HG03066 (cell line): Measurements from ENCODE around the gene SLC38A3.

ENCODE experiments used
- ATAC-seq: cut with Tn5 transposase; IDR thresholded peaks from one replicate; pipeline ENCODE4 v1.9.1; 2021; ENCODE audit warnings: low read depth; ENCODE audit not compliant: unreplicated experiment

SLC38A3 gene

DNA sequence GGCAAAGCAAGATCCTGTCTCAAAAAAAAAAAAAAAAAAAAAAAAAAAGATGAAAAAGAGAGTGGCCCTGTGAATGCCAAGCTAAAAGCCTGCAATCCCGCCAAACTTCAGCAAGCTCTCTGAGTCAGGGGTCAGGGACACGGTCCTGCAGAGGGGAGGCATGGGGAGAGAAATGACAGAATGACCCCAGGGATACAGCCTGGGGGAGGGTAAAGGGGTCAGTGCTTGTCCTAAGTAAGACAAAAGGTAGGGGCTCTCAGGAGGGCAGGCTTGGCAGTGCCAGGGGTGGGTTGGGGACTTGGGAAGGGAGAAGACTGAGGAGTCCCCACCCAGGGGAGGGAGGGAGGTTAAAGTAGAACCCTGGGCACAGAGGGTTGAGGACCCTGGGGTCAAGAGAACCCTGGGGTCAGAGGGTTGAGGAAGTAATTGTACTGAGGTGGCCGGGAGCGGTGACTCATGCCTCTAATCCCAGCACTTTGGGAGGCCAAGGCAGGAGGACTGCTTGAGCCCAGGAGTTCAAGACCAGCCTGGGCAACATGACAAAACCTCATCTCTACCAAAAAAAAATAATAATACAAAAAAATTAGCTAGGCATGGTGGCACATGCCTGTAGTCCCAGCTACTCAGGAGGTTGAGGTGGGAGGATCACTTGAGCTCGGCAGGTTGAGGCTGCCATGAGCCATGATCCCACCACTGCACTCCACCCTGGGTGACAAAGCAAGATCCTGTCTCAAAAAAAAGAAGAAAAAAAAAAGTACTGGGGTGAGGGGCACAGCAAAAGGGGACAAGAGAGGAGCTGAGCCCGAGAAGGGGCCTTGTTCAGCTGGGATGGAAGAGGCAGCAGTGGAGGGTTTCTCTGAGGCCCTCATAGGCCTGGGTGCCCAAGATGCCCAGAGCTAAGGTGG is 58.7 kb downstream of the SLC38A3 start:
- ATAC-seq: no peak

DNA sequence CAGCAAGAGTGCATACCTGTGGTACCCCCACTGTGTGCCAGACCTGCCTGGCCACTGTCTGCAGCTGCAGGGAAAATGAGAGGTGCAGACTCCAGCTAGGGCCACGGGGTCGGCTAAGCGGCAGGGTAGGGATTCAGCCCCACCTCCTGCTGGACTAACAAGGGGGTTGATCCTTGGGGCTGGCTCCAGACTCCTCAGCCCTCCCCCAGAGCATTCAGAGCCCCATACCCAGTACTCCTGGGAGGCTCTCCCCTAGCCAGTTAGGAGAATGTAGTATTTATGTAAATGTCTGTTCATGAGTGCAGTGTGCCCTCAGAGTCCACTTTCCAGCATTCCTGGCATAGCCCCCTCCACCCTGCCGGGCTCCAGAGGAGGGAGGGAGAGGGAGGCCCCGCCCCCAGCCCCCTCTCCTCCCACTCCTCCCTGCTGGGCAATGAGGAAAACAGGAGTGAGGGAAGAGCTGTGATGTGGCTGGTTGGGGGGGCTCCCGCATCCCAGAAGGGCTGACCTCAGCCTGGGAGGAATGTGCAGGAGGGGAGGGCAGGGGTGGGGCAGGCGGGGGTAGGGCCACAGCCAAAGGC is 59.4 kb downstream of the SLC38A3 start:
- ATAC-seq: no peak

DNA sequence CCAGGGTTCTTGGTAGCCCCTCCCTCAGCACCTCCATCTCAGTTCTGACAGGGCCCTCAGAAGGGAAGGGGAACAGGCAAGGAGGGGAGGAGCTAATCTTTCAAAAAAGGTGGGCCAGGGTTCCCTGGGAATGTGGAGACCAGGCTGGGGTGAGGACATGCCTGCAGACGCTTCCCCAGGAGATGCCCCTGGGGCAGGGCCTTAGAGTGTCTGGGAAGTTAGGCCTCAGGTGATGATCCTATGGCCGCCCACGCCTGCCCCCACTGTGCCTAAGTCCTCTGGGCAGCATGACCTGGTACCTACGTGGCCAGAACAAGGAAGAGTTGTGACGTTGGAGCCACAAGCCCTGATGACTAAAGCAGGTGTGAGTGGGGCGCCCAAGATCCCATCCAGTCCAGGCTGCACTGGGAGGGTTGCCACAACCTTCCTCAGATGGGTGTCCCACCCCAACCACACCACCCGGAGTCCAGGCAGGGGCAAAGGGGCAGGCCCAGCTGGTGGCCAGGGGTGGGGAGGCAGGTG is 60.0 kb downstream of the SLC38A3 start:
- no peak for ATAC-seq

DNA sequence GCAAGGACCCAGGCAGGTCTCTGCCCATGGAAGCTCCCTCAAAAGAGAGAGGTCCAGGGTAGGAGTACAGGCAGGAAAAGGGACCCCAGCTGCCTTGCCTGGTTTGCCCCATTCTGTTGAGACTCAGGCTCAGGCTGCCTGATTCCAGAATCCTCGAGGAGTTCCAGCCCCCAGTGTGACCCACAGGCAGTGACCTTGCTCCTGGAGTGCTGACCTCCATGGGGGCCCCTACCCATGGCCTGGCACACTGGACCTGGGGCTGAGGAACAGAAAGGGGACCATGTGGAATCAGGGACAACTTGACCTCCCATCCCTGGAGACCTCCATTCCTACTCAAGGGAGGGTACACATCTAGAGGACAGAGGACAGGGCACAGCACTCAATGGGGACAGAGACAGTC is 60.5 kb downstream of the SLC38A3 start:
- no peak for ATAC-seq

DNA sequence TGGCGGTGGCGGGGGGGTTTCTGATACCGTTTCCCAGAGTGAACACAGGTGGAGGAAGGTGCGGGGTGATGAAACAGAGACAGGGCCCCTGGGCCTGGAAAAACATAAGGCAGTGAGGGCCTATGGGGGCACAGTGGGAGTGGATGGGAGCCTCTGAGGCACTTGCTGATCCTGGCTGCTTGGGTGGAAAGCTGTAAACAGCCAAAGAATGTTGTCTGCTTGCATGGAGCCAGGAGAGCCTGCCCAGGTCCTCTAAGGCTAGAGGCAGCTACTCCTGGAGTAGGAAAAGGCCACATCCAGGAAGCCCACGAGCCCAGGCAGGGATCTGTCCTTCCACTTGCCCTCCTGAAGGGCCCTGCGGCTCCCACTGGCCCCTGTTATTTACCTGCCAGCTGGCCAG is 60.9 kb downstream of the SLC38A3 start:
- ATAC-seq: no peak

DNA sequence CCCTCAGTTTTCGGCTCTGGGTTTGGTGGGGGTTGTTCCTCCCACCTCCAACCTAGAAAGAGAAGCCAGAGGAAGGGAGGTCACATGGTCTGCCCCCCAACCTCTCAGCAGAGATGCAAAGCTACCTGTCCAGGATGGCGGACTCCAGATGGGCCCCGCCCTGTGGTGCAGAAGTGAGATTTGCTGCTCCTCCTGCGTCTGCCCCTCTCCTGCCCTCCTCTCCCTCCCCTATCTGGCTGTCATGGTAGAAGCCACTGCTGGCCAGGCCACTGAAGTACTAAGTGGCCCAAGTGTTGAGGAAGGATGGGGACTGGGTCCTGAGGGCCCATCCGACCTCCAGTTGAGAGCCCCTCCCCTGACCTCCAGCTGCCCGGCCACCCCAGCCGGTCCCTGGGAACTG is 61.8 kb downstream of the SLC38A3 start:
- no peak for ATAC-seq

DNA sequence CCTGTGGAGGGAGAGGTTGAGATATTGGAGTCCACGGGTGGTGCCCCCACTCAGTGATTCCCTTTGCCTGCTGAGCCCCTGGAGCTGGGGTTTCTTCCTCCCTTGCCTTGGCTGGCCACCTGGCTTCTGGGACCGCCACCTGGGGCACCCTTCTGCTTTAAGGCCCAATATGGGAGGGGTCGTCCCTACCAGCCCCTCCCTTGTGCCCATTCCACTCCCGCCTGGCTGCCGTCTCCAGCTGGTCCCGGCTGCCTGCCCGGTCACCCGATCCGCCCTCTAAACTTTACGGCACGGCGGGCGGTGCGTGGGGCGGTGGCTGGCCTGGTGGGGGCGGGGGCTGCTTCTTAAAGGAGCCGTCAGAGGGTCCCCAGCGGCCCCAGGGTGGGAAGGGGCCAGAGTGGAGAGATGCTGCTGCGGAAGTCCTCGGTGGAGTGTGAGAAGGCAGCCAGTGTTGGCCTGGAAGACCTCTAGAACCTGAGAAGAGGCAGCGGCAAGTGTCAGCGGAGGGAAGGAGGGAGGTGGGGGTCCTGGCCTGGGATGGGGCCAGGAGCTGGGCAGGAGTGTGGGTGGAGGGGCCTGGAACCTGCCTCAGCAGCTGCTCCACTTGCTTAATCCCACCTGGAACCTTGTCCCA is 62.3 kb downstream of the SLC38A3 start:
- no peak for ATAC-seq

DNA sequence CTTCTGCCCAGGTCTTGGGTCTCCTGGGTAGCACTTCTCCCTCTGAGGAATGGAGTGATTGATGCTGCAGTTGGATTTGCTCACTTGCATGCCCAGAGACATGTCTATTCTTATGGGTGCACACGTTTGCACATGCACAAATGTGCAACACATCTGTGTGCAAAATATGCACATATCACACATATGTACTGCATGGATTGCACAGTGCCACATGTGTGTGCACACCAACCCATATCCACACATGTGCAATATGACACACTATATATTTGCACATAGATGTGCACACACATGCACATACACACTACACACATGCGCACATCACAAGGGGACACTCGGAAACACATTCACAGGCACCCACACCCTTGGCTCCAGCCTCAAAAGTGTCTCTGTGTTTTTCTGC is 63.2 kb downstream of the SLC38A3 start:
- no peak for ATAC-seq

DNA sequence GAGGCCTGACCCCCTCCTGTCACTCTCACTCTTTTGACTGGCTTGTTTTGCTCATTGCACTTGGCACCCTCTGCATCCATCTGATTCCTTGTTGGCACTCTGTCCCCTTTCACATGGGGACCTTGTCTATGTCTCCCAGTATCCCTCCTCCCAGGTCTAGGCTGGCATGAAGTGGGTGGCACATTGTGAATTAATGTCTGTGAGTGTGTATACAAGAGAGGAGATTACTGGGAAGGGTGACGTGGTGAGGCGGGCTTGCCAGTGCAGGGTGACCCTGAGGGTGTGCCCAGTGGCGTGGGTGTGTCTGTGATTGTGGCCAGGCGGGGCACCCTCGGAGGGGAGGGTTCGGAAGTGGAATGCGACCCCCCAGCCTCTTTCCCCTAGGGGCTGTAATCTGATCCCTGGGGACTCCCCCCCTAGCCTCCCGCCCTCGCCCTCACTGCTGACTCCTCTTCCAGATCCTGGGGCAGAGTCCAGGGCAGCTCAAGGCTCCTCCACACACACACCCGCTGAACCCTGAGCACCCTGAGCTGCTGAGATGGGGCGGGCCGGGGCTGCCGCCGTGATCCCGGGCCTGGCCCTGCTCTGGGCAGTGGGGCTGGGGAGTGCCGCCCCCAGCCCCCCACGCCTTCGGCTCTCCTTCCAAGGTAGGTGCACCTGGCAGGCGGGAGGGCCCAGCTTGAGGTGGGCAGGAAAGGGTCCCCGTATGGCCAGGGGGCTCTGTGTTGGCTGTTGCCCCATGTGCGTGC is 63.8 kb downstream of the SLC38A3 start, which contains the start of gene SEMA3B:
Gene SEMA3B (plus strand): TSS at position 445 of the 749 bp plus-strand sequence. CDS start 94 bp downstream, at position 539.
- ATAC-seq: no peak

DNA sequence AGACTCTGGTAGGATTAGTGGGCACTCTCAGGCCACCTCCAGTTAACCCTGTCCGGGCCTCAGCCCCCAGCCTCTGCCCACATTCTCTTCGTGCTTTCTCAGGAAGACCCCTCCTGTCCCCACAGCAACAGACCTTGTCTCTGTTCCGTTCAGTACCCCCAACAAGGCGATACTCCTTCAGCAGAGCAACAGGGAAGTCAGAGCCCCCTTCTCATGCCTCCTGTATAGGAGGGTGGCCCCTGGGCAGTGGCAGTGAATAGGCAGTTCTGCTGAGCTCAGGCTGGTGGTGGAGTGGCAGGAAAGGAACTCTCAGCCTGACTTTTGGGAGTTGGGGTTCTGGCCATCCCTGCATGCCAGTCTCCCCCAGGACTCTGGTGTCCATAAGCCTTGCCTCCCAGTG is 64.4 kb downstream of the SLC38A3 start:
- no peak for ATAC-seq

DNA sequence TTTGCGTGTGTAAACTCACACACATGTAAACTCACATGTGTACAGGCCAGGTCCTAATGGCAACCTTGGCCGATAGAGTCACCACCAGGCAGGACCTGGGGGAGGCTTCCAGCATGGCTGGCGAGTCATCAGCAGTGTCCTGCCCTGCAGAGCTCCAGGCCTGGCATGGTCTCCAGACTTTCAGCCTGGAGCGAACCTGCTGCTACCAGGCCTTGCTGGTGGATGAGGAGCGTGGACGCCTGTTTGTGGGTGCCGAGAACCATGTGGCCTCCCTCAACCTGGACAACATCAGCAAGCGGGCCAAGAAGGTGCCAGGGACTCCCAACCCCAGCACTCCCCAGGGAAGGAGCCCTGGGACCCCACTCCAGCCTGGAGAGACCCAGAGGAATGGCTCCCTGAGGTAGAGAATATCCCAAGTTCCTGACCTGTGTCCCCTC is 64.9 kb downstream of the SLC38A3 start:
- no peak for ATAC-seq

DNA sequence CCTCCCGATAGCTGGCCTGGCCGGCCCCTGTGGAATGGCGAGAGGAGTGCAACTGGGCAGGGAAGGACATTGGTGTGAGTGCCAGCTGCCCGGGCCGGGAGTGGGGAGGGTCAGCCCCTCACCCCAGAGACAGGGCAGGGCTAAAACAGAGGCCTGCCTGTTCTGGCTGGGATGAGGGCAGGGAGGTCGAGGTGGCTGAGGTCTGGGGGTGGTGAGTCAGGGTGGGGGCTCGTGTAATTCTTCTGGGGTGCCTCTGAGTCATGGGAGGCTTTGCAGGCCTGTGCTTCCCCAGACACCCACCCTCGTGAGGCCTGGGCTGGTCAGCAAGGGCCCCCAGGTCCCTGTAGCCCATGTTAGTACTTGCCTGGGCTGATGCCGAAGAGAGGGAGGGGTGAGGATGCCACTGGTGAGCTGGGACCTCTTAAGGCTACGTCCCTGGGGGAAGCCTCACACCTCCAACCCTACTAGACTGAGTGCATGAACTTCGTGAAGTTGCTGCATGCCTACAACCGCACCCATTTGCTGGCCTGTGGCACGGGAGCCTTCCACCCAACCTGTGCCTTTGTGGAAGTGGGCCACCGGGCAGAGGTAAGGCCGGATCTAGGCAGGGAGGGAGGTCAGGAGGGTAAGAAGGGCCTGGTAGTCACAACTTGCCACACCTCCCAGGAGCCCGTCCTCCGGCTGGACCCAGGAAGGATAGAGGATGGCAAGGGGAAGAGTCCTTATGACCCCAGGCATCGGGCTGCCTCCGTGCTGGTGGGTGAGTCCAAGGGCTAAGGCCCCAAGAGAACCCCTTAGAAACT is 65.6 kb downstream of the SLC38A3 start:
- no peak for ATAC-seq
